Memory B cell (primary cell): ENCODE results near the gene NBEAL1.
"Not testable (repeated sequence)": the region's sequence is repeated elsewhere in the genome, so short reads cannot be mapped to it uniquely, and the experiment has no call there.

Experiments
- ATAC-seq: fragments of 150-1000 bp; cut with Tn5 transposase; 2 replicates; pipeline ENCODE4 v1.10.0; 2021; ENCODE audit warnings: low read depth, mild to moderate bottlenecking, moderate library complexity
- DNase-seq, 2 donors: peaks; one replicate each; pipeline ENCODE4 v3.0.0; 2022; ENCODE audit warnings: low spot score in 2 of 2
- H3K27ac Mint-ChIP-seq: one replicate; pipeline ENCODE4 v1.8.0; 2022; ENCODE audit warnings: mild to moderate bottlenecking, moderate library complexity, mixed read lengths
- H3K27me3 Mint-ChIP-seq: one replicate; pipeline ENCODE4 v1.8.0; 2022; ENCODE audit warnings: mixed read lengths
- H3K36me3 Mint-ChIP-seq: one replicate; pipeline ENCODE4 v1.8.0; 2022; ENCODE audit warnings: mild to moderate bottlenecking, mixed read lengths
- H3K4me1 Mint-ChIP-seq: one replicate; pipeline ENCODE4 v1.8.0; 2022; ENCODE audit warnings: mixed read lengths
- H3K4me3 Mint-ChIP-seq: one replicate; pipeline ENCODE4 v1.8.0; 2022; ENCODE audit warnings: mild to moderate bottlenecking, moderate library complexity, mixed read lengths
- H3K9me3 Mint-ChIP-seq: one replicate; pipeline ENCODE4 v1.8.0; 2022; ENCODE audit warnings: mixed read lengths

NBEAL1 gene

DNA sequence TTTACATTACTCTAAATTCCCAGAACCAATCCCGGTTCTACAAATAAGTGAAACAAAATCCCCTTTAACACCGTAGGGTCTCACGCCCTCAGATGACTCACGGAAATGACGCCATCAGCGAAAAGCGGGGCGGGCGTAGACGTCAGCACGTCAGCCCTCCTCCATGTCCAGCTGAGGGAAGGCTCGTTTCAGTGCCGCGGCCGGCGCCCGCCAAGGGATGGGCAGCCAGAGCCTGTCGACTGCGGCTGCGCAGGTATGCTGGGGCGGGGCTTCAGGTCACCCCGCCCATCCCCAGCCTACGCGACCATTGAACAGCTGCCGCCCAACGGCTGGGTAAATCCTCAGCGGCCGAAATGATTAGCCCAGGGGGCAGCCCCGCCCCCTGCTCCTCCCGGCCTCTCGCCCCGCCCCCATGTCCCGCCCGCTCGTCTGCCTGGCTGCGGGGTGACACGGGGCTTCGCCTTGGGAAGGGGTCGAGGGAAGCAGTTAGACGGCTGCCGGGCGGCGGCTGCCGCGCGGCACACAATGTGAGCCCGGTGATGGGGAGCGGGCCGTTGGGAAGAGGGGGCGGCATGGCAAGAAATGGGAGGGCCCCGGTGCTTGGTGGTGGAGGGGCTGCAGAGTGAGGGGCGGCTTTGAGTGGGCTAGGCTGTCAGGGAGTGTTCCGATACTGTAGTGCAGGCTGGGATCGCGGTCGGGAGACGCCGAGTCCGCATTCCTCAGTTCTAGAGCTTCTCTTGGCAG lies at the start of gene NBEAL1:
NBEAL1 (plus strand) TSS at position 420 of the 744 bp plus-strand sequence. CDS start 1,510 bp downstream, outside the sequence.
- Mint-ChIP-seq H3K27me3 (no peaks in the 10 kb centered on the region), H3K36me3 (no peaks in the 10 kb centered on the region), H3K4me3 (peak within 1 kb of the TSS; percentile 99), H3K4me1 (peaks cover 19% of the 10 kb centered on the region), H3K27ac (peak within 1 kb of the TSS; percentile 97), H3K9me3 (no peaks in the 10 kb centered on the region)
- ATAC-seq (peak; percentile 87), DNase-seq (peak; percentile 98)

DNA sequence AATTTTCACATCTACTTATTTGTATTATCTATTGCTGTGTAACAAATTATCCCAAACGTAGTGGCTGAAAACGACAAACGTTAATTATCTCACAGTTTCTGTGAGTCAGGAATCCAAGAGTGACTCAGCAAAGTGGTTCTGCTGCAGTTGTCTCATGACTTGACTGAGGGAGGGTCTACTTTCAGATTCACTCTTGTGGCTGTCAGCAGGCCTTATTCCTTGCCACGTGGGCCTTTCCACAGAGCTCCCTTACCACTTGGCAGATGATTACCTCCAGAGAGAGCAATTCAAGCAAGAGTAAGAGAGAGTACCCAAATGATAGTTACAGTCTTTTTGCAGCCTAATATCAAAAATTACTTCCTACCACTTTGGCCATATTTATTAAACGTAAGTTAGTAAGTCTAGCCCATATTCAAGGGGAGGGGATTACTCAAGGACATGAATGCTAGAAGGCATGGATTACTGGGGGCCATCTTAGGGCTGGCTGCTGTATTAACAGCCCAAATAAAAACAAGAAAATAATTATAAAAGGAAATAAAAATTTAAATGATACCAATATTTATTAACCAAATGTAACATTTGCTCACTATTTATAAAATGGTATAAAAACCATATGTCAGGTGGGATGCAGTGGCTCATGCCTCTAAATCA lies 48.7 kb upstream of the NBEAL1 start:
- no peak for ATAC-seq
- Mint-ChIP-seq H3K27me3 (no peaks in the 10 kb centered on the region), H3K9me3 (no peaks in the 10 kb centered on the region), H3K36me3 (peaks cover 9% of the 10 kb centered on the region), H3K4me3 (no peak overlapping the region), H3K27ac (no peak overlapping the region), H3K4me1 (no peaks in the 10 kb centered on the region)
- no peak for DNase-seq

DNA sequence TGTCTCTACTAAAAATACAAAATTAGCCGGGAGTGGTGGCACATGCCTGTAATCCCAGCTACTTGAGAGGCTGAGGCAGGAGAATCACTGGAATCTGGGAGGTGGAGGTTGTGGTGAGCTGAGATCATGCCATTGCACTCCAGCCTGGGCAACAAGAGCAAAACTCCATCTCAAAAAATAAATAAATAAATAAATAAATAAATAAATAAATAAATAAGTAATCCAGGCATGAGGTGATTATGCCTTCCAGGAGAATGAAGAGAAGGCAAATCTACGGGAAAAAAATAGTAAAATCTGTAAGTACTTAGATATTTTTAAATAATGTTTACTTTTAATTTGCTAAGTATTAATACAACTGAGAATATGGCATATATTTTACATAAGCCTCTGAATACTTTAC lies 45.3 kb upstream of the NBEAL1 start:
- not testable (repeated sequence) for H3K27me3 Mint-ChIP-seq, H3K4me3 Mint-ChIP-seq, ATAC-seq, DNase-seq, H3K27ac Mint-ChIP-seq, H3K4me1 Mint-ChIP-seq, H3K9me3 Mint-ChIP-seq
- peaks cover 13% of the 10 kb centered on the region for H3K36me3 Mint-ChIP-seq

DNA sequence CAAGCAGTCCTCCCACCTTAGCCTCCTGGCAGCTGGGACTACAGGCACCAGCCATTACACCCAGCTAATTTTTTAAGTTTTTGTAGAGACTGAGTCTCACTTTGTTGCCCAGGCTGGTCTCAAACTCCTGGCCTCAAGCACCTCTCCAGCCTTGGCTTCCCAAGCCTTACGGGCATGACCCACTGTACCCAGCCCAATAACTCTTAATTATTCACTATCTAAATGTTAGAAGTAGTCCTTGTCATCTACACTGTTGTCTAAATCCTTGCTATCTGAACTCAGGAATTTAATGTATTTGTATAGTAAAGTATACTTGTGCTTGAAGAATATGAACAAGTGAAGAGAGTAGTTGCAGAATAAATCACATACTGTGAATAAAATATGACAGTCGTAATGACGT lies 37.9 kb upstream of the NBEAL1 start:
- H3K27ac Mint-ChIP-seq: no peak overlapping the region
- H3K36me3 Mint-ChIP-seq: peaks cover 20% of the 10 kb centered on the region
- no peaks in the 10 kb centered on the region for H3K27me3 Mint-ChIP-seq
- ATAC-seq (no peak), DNase-seq (no peak)
- H3K9me3 Mint-ChIP-seq: no peaks in the 10 kb centered on the region
- H3K4me3 Mint-ChIP-seq: no peak overlapping the region
- H3K4me1 Mint-ChIP-seq: no peaks in the 10 kb centered on the region

DNA sequence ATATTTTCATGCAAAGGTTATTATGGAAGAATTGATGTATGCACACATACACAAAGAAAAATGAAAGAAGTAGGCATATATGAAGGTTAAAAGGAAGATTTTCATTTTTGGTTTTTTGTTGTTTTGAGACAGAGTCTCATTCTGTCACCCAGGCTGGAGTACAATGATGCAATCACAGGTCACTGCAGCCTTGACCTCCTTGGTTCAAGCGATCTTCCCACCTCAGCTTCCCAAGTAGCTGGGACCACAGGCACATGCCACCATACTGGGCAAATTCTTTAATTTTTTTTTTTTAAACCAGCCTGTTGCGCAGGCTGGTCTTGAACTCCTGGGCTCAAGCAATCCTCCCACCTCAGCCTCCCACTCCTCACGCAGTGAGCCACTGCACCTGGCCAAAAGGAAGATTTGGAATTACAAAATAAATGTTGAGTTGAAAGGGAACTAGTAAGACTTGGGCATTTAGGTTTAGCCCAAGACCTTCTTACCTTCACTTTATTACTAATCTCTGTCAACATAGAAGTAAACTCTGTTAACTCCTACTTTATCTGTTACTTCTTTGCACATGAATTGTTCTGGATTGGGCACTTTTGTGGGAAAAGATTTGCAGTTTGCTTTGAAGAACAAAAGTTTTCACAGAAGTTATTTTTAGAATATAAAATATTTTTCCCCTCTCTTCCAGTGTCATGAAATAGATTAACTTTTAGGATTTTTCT lies 31.7 kb upstream of the NBEAL1 start:
- Mint-ChIP-seq H3K36me3 (peaks cover 24% of the 10 kb centered on the region), H3K4me1 (no peaks in the 10 kb centered on the region), H3K27ac (no peak overlapping the region), H3K27me3 (no peaks in the 10 kb centered on the region), H3K4me3 (no peak overlapping the region), H3K9me3 (no peaks in the 10 kb centered on the region)
- ATAC-seq (no peak), DNase-seq (no peak)

DNA sequence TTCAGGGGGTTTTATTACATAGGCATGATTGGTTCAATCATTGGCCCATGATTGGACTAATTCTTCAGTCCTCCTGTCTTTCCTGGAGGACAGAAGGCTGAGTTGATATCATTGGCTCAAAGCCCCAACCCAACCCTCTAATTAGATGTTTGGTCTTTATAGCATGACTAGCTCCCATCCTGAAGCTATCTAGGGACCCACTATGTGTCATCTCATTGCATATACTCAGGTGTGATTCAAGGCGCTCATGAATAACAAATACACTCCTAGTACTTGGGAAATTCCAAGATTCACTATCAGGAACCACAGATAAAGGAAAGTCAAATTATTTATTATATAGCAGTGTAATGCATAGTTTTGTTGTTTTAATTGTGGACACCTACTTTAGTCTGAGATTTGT lies 24.9 kb upstream of the NBEAL1 start:
- no peaks in the 10 kb centered on the region for H3K9me3 Mint-ChIP-seq
- H3K36me3 Mint-ChIP-seq: no peaks in the 10 kb centered on the region
- no peaks in the 10 kb centered on the region for H3K4me1 Mint-ChIP-seq
- no peak overlapping the region for H3K27ac Mint-ChIP-seq
- no peak overlapping the region for H3K4me3 Mint-ChIP-seq
- DNase-seq (no peak), ATAC-seq (no peak)
- H3K27me3 Mint-ChIP-seq: no peaks in the 10 kb centered on the region

DNA sequence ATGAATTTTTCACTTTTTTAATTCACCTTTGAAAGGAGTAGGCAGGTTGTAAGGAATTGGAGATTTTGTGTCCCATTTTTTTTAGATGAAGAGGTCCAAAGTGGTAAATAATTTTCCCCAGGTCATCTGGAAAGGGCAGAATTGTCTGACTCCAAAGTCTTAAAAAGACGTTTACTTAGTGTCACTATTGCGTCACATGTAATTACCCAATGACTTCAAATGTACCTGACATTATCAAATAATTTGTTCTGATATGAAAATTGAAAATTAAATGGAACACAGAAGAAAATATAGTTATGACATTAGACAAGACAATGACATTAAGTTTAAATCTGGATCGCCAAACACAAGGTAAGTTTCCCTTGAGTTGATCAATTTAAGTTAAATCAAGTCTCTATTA lies 24.2 kb upstream of the NBEAL1 start:
- no peaks in the 10 kb centered on the region for H3K36me3 Mint-ChIP-seq
- DNase-seq (no peak), ATAC-seq (no peak)
- H3K27ac Mint-ChIP-seq: no peak overlapping the region
- H3K9me3 Mint-ChIP-seq: no peaks in the 10 kb centered on the region
- H3K4me3 Mint-ChIP-seq: no peak overlapping the region
- peaks cover 4% of the 10 kb centered on the region for H3K27me3 Mint-ChIP-seq
- H3K4me1 Mint-ChIP-seq: no peaks in the 10 kb centered on the region

DNA sequence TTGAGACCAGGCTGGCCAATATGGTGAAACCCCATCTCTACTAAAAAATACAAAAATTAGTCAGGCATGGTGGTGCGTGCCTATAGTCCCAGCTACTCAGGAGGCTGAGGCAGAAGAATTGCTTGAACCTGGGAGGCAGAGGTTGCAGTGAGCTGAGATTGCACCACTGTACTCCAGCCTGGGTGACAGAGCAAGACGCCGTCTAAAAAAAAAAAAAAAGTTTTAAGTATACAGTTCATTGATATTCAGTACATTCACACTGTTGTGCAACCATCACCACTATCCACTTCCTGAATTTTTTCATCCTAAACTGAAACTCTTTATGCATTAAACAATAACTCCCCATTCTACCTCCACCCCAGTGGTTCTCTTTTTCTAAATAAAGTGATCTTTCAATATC lies 17.6 kb upstream of the NBEAL1 start:
- H3K27me3 Mint-ChIP-seq, H3K27ac Mint-ChIP-seq, H3K4me3 Mint-ChIP-seq, H3K36me3 Mint-ChIP-seq, DNase-seq, ATAC-seq, H3K9me3 Mint-ChIP-seq, H3K4me1 Mint-ChIP-seq: not testable (repeated sequence)

DNA sequence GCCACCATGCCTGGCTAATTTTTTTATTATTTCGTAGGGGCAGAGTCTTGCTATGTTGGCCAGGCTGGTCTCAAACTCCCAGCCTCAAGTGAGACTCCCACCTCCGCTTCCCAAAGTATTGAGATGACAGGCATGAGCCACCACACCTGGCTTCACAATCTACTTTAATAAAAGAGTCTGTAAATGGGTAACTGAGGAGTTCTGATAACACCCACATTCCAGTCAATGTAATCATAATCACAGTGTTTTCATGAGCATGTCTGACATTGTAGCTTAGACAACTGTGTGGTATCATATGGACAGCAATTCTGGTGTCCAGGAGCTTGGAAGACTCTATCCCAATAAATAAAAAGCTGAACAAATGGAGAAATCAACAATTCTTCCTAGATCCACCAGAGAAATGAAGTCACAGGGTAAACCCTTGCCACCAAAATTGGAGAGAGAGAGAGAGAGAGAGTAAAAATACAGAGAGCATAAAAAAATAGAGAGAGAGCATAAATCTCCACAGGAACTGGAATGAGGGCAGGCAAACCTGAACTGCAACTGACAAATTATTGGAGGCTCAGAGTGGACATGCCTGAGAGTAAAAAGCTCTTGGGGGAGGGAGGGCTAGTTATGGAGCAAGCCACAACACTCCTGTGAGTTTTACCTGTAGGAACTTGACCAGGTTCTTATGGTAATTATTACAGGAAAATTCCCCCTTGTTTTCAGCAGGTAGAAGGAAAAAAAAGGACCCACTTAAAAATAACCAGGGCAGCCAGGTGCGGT lies 12.4 kb upstream of the NBEAL1 start:
- Mint-ChIP-seq H3K4me3 (no peak overlapping the region), H3K9me3 (no peaks in the 10 kb centered on the region), H3K27me3 (peaks cover 4% of the 10 kb centered on the region), H3K27ac (no peak overlapping the region), H3K36me3 (no peaks in the 10 kb centered on the region), H3K4me1 (no peaks in the 10 kb centered on the region)
- ATAC-seq (no peak), DNase-seq (no peak)

DNA sequence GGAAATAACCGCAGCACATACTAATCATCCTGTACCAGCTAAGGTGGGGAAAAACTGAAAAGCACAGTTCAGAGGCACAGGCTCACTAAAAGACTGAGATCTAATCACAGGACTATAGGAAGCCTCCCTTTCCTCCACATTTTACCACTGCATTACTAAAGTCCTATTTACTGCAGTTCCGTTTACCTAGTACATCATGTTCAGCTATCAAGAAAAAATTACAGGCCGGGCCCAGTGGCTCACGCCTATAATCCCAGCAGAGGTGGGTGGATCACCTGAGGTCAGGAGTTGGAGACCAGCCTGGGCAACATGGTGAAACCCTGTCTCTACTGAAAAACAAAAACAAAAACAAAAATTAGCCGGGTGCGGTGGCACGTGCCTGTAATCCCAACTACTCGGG lies 11.0 kb upstream of the NBEAL1 start:
- no peaks in the 10 kb centered on the region for H3K4me1 Mint-ChIP-seq
- DNase-seq: no peak
- H3K36me3 Mint-ChIP-seq: no peaks in the 10 kb centered on the region
- H3K9me3 Mint-ChIP-seq: peaks cover 1% of the 10 kb centered on the region
- H3K27ac Mint-ChIP-seq: no peak overlapping the region
- H3K27me3 Mint-ChIP-seq: peaks cover 4% of the 10 kb centered on the region
- no peak overlapping the region for H3K4me3 Mint-ChIP-seq
- no peak for ATAC-seq

DNA sequence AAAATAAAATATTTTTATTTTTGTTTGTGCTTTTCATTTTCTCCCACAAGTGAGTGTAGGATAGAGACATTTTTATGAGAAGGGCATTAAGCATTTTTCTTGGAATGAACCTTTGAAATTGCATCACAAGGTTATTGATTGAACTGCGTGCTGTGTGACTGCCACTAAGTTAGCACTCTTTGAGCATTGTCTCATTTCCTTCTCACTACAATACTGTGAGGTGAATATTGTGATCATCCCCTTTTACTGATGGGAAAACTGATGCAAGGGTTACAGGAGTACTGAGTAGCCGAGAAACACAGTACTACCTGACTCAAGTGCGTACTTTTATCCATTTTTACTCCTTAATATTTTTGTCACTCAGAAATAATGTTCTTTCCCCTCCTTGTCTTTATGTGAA lies 2.0 kb downstream of the NBEAL1 start:
- Mint-ChIP-seq H3K27me3 (no peaks in the 10 kb centered on the region), H3K27ac (no peak overlapping the region), H3K4me3 (no peak overlapping the region), H3K4me1 (peaks cover 19% of the 10 kb centered on the region), H3K36me3 (no peaks in the 10 kb centered on the region), H3K9me3 (no peaks in the 10 kb centered on the region)
- DNase-seq: no peak
- no peak for ATAC-seq

DNA sequence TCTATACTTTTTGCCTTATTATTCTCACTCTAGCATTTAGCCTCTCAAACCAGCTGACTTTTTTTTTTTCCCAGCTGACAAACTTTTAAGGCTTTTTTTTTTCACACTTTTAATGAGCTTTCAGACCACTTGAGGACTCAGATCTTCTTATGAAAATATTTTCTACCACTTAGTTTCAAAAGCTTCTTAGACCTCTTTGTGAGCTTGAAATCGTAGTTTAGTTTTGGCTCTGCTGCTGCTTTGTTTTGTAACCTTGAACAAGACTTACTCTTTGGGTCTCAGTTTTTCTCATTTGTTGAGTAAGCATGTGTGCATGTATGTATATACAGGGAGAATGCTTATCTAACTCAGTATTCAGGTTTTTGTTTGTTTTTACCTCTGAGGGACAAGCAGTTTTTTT lies 3.5 kb downstream of the NBEAL1 start:
- Mint-ChIP-seq H3K4me1 (peaks cover 19% of the 10 kb centered on the region), H3K4me3 (no peak overlapping the region), H3K36me3 (no peaks in the 10 kb centered on the region), H3K27ac (no peak overlapping the region), H3K27me3 (no peaks in the 10 kb centered on the region), H3K9me3 (no peaks in the 10 kb centered on the region)
- no peak for ATAC-seq
- DNase-seq: no peak

DNA sequence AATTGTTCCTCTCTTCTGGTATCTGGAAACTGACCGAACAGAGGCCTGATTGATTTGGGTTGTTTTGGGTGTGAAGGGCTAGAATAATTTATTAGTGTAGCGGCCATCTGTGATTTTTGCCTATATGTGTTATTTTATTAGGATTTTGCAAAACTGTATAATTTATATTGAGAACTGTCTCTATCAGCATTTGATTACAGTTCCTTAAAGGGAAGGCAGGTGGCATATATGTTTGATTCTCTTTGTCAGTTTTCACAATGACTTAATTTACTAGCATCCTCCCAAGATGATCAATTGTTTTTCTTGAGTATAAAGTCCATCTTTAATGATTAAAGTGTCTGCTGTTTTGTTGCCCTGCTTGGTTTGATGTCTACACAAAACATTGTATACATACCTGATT lies 4.5 kb downstream of the NBEAL1 start:
- no peak for ATAC-seq
- H3K4me3 Mint-ChIP-seq: no peak overlapping the region
- H3K27me3 Mint-ChIP-seq: no peaks in the 10 kb centered on the region
- peaks cover 16% of the 10 kb centered on the region for H3K4me1 Mint-ChIP-seq
- no peaks in the 10 kb centered on the region for H3K9me3 Mint-ChIP-seq
- no peak overlapping the region for H3K27ac Mint-ChIP-seq
- no peak for DNase-seq
- peaks cover 3% of the 10 kb centered on the region for H3K36me3 Mint-ChIP-seq

DNA sequence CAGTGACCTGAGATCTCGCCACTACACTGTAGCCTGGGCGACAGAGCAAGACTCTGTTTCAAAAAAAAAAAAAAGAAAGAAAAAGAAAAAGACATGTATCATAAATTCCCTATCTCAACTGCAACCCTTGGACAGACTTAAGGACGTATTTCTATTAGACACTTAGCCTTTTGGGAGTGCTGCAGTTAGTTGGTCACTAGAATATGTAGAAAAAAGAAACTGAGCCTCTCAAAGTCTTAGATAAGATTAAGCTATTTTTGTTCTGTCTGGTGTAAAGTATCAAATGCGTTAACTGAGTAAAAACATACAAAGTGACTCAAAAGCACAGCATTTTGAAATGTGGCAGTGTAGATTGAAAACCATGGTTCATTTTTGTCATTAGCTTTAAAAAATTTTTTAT lies 7.3 kb downstream of the NBEAL1 start:
- ATAC-seq (no peak), DNase-seq (no peak)
- peaks cover 8% of the 10 kb centered on the region for H3K4me1 Mint-ChIP-seq
- no peaks in the 10 kb centered on the region for H3K9me3 Mint-ChIP-seq
- H3K36me3 Mint-ChIP-seq: peaks cover 3% of the 10 kb centered on the region
- H3K27ac Mint-ChIP-seq: no peak overlapping the region
- no peak overlapping the region for H3K4me3 Mint-ChIP-seq
- no peaks in the 10 kb centered on the region for H3K27me3 Mint-ChIP-seq
